ENCODE data around the gene SLC51B. TPM values are rescaled to one million over a fixed set of nuclear protein-coding genes. Genes with fewer than 3 reads are reported as not detected.

The SLC51B gene
- total RNA-seq, 1 donor from 2014 or later: not detected

DNA sequence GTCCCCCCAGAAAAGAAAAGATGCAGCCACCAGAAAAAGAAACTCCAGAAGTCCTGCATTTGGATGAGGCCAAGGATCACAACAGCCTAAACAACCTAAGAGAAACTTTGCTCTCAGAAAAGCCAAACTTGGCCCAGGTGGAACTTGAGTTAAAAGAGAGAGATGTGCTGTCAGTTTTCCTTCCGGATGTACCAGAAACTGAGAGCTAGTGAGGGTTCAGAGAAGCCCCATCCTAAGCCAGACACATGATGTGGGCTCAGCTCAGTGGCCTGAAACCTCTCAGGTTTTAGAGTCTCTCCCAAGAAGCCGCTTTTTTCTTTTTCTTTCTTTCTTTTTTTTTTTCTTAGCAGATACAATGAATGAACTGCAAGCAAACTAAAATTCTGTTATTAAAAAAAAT, 7.8 kb downstream of the SLC51B start:
- Histone ChIP-seq H3K4me3 (ENCODE audit: low read depth, low read length) (no peak overlapping the region), H3K36me3 (ENCODE audit: control insufficient read depth, insufficient read depth, low read length) (no peaks in the 10 kb centered on the region), H3K27me3 (ENCODE audit: control insufficient read depth, insufficient read depth, low read length) (no peaks in the 10 kb centered on the region)
- DNase-seq (ENCODE audit: low read depth) (no peak), FAIRE-seq (no peak)
- TF ChIP-seq, protein P1, sequence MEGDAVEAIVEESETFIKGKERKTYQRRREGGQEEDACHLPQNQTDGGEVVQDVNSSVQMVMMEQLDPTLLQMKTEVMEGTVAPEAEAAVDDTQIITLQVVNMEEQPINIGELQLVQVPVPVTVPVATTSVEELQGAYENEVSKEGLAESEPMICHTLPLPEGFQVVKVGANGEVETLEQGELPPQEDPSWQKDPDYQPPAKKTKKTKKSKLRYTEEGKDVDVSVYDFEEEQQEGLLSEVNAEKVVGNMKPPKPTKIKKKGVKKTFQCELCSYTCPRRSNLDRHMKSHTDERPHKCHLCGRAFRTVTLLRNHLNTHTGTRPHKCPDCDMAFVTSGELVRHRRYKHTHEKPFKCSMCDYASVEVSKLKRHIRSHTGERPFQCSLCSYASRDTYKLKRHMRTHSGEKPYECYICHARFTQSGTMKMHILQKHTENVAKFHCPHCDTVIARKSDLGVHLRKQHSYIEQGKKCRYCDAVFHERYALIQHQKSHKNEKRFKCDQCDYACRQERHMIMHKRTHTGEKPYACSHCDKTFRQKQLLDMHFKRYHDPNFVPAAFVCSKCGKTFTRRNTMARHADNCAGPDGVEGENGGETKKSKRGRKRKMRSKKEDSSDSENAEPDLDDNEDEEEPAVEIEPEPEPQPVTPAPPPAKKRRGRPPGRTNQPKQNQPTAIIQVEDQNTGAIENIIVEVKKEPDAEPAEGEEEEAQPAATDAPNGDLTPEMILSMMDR (IDR thresholded peaks at IDR 0.05; ENCODE audit: insufficient read depth, low read length, severe bottlenecking): no peak

DNA sequence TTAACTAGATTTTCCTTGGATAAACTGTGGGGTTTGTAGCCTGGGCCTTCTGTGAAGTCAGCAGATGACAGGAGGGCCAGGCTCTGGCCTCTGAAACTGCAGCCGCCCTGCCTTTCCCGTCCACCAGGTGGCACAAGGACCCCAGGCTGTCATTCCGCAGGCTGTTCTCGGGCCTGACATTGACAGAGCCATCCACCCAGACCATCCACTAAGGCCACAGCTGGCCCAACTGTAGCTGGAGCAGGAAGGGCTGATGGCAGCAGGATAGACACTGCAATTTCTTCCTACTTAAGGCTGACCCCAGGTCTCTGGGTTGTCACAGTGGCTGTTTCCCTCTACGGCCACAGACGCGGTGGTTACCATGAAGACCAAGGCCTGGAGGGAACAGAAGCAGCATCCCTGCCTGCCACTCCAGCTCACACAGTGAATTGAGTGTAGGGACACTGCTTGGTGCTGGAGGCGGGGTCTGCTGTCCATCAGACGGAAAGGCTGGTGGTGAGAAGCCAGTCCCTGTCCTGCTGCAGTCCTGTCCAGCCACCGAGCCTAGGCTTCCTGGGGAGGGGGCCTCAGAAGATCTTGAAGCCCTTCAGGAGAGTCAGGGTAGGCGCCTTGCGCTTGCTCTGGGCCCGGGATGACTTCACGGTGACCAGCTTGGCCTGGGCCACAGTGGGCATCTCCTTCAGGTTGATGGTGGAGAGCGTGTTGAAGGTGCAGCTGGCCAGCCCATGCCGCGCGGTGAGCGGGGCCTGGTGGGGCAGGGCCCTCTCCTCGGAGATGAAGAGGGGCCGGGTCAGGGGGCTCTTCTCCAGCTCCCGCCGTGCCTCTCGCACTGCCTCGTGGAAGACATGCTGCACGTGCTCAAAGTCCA, 9.4 kb downstream of the SLC51B start:
- Histone ChIP-seq H3K36me3 (ENCODE audit: control insufficient read depth, insufficient read depth, low read length) (no peaks in the 10 kb centered on the region), H3K4me3 (ENCODE audit: low read depth, low read length) (no peak overlapping the region), H3K27me3 (ENCODE audit: control insufficient read depth, insufficient read depth, low read length) (no peaks in the 10 kb centered on the region)
- TF ChIP-seq, protein P1 (IDR thresholded peaks at IDR 0.05; ENCODE audit: insufficient read depth, low read length, severe bottlenecking): peak; percentile 93
- peak; percentile 34 for DNase-seq (ENCODE audit: low read depth)
- FAIRE-seq: no peak

DNA sequence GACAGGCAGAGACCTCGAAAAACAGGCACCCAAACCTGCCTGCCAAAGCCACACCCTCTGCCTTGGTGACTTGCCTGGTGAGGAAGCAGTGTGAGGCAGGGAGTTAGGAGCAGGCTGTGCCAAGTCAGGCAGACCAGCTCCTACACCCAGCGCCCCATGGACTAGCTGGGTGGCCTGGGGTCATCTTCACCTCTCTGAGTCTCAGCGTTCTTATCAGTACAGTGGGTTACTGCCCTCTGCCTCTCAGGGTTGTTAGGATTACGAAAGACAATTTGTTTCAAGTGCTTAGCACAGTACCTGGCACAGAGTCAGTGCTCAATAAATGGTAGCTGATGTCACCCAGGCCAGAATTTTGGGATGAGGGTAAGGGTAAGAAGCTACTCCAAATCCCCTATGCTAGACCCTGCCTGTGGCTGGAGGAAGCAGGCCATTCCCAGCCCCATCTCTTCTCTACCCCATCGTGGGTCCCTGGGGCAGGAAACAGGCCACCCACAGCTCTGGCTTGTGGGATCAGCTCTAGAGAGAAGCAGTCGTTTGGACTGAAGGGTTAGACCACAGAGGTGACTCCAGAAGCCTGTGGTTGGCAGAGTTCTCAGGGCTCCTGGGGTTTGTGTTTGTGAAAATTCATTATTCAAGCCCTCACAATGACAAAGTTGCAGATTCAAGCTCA, 10.1 kb downstream of the SLC51B start:
- FAIRE-seq: no peak

DNA sequence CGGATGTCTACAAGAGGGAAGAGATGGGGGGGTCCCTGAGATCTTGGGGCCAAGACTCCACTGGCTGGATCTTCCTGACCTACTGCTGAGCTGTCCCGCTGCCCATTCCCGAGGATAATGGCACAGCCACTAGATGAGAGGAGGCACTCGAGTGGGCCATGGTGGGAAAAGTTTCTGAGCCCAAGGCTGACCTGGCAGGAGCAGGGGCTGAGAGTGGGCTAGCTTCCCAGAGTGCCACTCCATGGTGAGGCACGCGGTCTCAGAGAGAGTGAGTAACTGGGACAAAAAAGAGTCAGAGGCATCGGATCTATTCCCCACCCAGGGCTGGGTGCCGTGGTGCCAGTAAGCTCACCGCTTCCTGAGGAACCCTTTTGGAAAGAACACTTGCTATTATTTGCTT, 10.9 kb downstream of the SLC51B start:
- no peak overlapping the region for H3K4me3 ChIP-seq (ENCODE audit: low read depth, low read length)
- TF ChIP-seq, protein P1 (IDR thresholded peaks at IDR 0.05; ENCODE audit: insufficient read depth, low read length, severe bottlenecking): no peak
- DNase-seq (ENCODE audit: low read depth): no peak
- no peaks in the 10 kb centered on the region for H3K36me3 ChIP-seq (ENCODE audit: control insufficient read depth, insufficient read depth, low read length)
- FAIRE-seq: no peak
- no peaks in the 10 kb centered on the region for H3K27me3 ChIP-seq (ENCODE audit: control insufficient read depth, insufficient read depth, low read length)

More for the DNA sequence above, 10.1 kb downstream of the SLC51B start:
- H3K36me3 ChIP-seq (ENCODE audit: control insufficient read depth, insufficient read depth, low read length): no peaks in the 10 kb centered on the region
- TF ChIP-seq, protein P1 (IDR thresholded peaks at IDR 0.05; ENCODE audit: insufficient read depth, low read length, severe bottlenecking): no peak
- no peak overlapping the region for H3K4me3 ChIP-seq (ENCODE audit: low read depth, low read length)
- no peaks in the 10 kb centered on the region for H3K27me3 ChIP-seq (ENCODE audit: control insufficient read depth, insufficient read depth, low read length)
- peak; percentile 42 for DNase-seq (ENCODE audit: low read depth)

DNA sequence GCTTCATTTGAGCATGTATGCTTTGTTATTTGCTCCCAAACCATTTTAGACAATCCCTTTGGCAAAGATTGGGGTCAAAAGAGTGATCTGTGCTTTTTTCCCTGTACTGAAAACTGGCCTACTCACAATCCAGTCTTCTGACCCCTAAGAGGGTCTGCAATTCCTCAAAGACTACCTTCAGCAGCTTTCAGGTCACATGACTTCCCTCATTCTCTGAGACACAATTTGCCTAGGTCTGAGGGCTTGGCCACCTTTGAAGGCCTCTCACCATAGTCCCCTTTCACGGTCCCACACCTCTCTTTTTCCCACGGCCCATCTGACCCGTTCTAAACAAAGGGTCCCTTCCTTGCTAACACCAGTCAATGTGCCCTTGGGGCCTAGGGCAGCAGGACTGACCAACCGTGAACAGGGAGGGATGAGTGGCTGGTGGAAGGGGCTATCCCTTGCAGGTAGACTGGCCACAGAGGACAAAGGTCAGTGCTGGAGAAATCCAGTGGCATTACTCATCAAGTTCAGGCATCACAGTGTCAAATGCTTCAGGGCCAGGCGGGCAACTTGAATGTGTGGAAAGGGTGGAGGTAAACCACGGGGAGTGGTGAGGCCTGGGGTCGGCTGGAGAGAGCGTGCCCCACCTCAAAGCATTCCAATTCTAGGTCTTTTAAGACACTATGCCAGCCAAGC, 11.8 kb downstream of the SLC51B start:
- Histone ChIP-seq H3K27me3 (ENCODE audit: control insufficient read depth, insufficient read depth, low read length) (no peaks in the 10 kb centered on the region), H3K4me3 (ENCODE audit: low read depth, low read length) (no peak overlapping the region), H3K36me3 (ENCODE audit: control insufficient read depth, insufficient read depth, low read length) (no peaks in the 10 kb centered on the region)
- TF ChIP-seq, protein P1 (IDR thresholded peaks at IDR 0.05; ENCODE audit: insufficient read depth, low read length, severe bottlenecking): no peak
- FAIRE-seq (no peak), DNase-seq (ENCODE audit: low read depth) (no peak)
